ENCODE results near the gene ERCC1. TPM values are rescaled to one million over a fixed set of nuclear protein-coding genes. Genes with fewer than 3 reads are reported as not detected.
A peak's percentile ranks its signal among the peaks of the same experiment; 100 is the strongest.
"Not testable (repeated sequence)": the region's sequence is repeated elsewhere in the genome, so short reads cannot be mapped to it uniquely, and the experiment has no call there.

Gene ERCC1
- total RNA-seq, 1 experiment from 2014 or later = 57.3 TPM

- ChIA-PET POLR2A (ENCODE audit: unreplicated experiment) (no interaction called here), CTCF (no interaction called here)
- H3K4me3 ChIP-seq (ENCODE audit: low read length) = no peak overlapping the region
- H3K27ac ChIP-seq (ENCODE audit: low read length) = no peak overlapping the region
- no peak for TF ChIP-seq EZH2phosphoT487 (IDR thresholded peaks at IDR 0.05; ENCODE audit: borderline replicate concordance, low read length)
- no peak for TF ChIP-seq CTCF (conservative IDR thresholded peaks at IDR 0.05; ENCODE audit: low read depth, low read length)
- TF ChIP-seq EZH2 (IDR thresholded peaks at IDR 0.05; ENCODE audit: low read length, unreplicated experiment) = no peak
- peaks cover 9% of the 10 kb centered on the region; the same call in 1 of the 2 replicates for H3K4me1 ChIP-seq (ENCODE audit: insufficient read depth, low read length)
- BruUV-seq (replicated peaks) = no TSS peak
- H3K27me3 ChIP-seq (ENCODE audit: low read length) = no peaks in the 10 kb centered on the region
- intact Hi-C loops (cut with micrococcal nuclease) = no loop called here
- H3K9me3 ChIP-seq (ENCODE audit: low read length) = no peaks in the 10 kb centered on the region
- peaks cover 40% of the 10 kb centered on the region for H3K79me2 ChIP-seq (ENCODE audit: low read length)
- peaks cover 6% of the 10 kb centered on the region; the same call in 1 of the 2 replicates for H3K36me3 ChIP-seq (ENCODE audit: low read depth, low read length)
- DNase-seq = no peak
- no peaks in the 10 kb centered on the region for H3F3A ChIP-seq (ENCODE audit: low read length, unreplicated experiment)
- ATAC-seq = no peak
- no peak overlapping the region for H3K4me2 ChIP-seq (ENCODE audit: low read length)
- no peaks in the 10 kb centered on the region for H4K20me1 ChIP-seq (ENCODE audit: low read length)
- no peak overlapping the region for H2AFZ ChIP-seq (ENCODE audit: low read length)
- no peak overlapping the region for H3K9ac ChIP-seq (ENCODE audit: low read length)
- no peaks in the 10 kb centered on the region for H3K9me2 ChIP-seq (replicated peaks; ENCODE audit: low read length)
Observed at GRCh38 chr19:45408830-45409556, 14.7 kb downstream of the ERCC1 start.

- ATAC-seq (no peak), DNase-seq (no peak)
- Histone ChIP-seq H3K4me2 (ENCODE audit: low read length) (peak overlapping the region; percentile 84), H3K36me3 (ENCODE audit: low read depth, low read length) (peaks cover 4% of the 10 kb centered on the region; the same call in 1 of the 2 replicates), H3K9me2 (replicated peaks; ENCODE audit: low read length) (no peaks in the 10 kb centered on the region), H3K9ac (ENCODE audit: low read length) (no peak overlapping the region), H3F3A (ENCODE audit: low read length, unreplicated experiment) (no peaks in the 10 kb centered on the region), H3K4me3 (ENCODE audit: low read length) (peak overlapping the region; percentile 97; the same call in 1 of the 2 replicates), H2AFZ (ENCODE audit: low read length) (no peak overlapping the region), H3K4me1 (ENCODE audit: insufficient read depth, low read length) (peaks cover 18% of the 10 kb centered on the region; the same call in 1 of the 2 replicates), H3K27me3 (ENCODE audit: low read length) (no peaks in the 10 kb centered on the region), H3K79me2 (ENCODE audit: low read length) (peaks cover 49% of the 10 kb centered on the region), H3K27ac (ENCODE audit: low read length) (no peak overlapping the region), H4K20me1 (ENCODE audit: low read length) (no peaks in the 10 kb centered on the region), H3K9me3 (ENCODE audit: low read length) (no peaks in the 10 kb centered on the region)
- intact Hi-C loops (cut with micrococcal nuclease) = no loop called here
- TF ChIP-seq EZH2 (IDR thresholded peaks at IDR 0.05; ENCODE audit: low read length, unreplicated experiment) (no peak), EZH2phosphoT487 (IDR thresholded peaks at IDR 0.05; ENCODE audit: borderline replicate concordance, low read length) (no peak), CTCF (conservative IDR thresholded peaks at IDR 0.05; ENCODE audit: low read depth, low read length) (no peak)
- BruUV-seq (replicated peaks) = no TSS peak
- CTCF ChIA-PET = interaction anchor here (1.0 kb wide), 1 partner anchor 71 kb away, joined by 3 read pairs; no protein-coding TSS in a partner anchor
- POLR2A ChIA-PET (ENCODE audit: unreplicated experiment) = no interaction called here
Observed at GRCh38 chr19:45408121-45408520, 15.6 kb downstream of the ERCC1 start.

GRCh38 chr19:45407585-45407984 is 16.1 kb downstream of the ERCC1 start:
- DNase-seq; H3K27ac ChIP-seq (ENCODE audit: low read length); H4K20me1 ChIP-seq (ENCODE audit: low read length); H3F3A ChIP-seq (ENCODE audit: low read length, unreplicated experiment); BruUV-seq (replicated peaks); H3K27me3 ChIP-seq (ENCODE audit: low read length); H3K9me3 ChIP-seq (ENCODE audit: low read length); H3K9me2 ChIP-seq (replicated peaks; ENCODE audit: low read length); H3K36me3 ChIP-seq (ENCODE audit: low read depth, low read length); ATAC-seq; H2AFZ ChIP-seq (ENCODE audit: low read length); POLR2A ChIA-PET (ENCODE audit: unreplicated experiment): not testable (repeated sequence)
- CTCF ChIA-PET = interaction anchor here (1.0 kb wide), 1 partner anchor 72 kb away, joined by 3 read pairs; no protein-coding TSS in a partner anchor
- Histone ChIP-seq H3K9ac (ENCODE audit: low read length) (peak overlapping the region; percentile 95), H3K4me1 (ENCODE audit: insufficient read depth, low read length) (peaks cover 24% of the 10 kb centered on the region; the same call in 1 of the 2 replicates), H3K4me3 (ENCODE audit: low read length) (peak overlapping the region; percentile 97), H3K79me2 (ENCODE audit: low read length) (peaks cover 54% of the 10 kb centered on the region), H3K4me2 (ENCODE audit: low read length) (peak overlapping the region; percentile 84)
- intact Hi-C loops (cut with micrococcal nuclease) = loop anchor here (2.0 kb wide), 1 partner anchor 31 kb away; no protein-coding TSS in a partner anchor

Data from PC-3 (cell line).